HG02642 (cell line): ENCODE measurements around the gene SNW1.
"Not testable (repeated sequence)": the region's sequence is repeated elsewhere in the genome, so short reads cannot be mapped to it uniquely, and the experiment has no call there.

Source experiments
- ATAC-seq: cut with Tn5 transposase; IDR thresholded peaks from one replicate; pipeline ENCODE4 v1.9.1; 2021; ENCODE audit warnings: mild to moderate bottlenecking; ENCODE audit not compliant: unreplicated experiment, poor library complexity

The SNW1 gene

GRCh38 chr14:77760381-77761204 is at the start of gene SNW1:
Gene SNW1, minus strand, starts transcription at chr14:77761156. Its CDS starts 29 bp downstream, at chr14:77761127.
- peak; percentile 93 for ATAC-seq

- no peak for ATAC-seq
Observed at GRCh38 chr14:77809011-77809410, 48.1 kb upstream of the SNW1 start.

- no peak for ATAC-seq
Observed at GRCh38 chr14:77808250-77808649, 47.3 kb upstream of the SNW1 start.

- no peak for ATAC-seq
Observed at GRCh38 chr14:77805706-77806105, 44.8 kb upstream of the SNW1 start.

GRCh38 chr14:77804592-77804991 is 43.6 kb upstream of the SNW1 start:
- ATAC-seq: no peak

GRCh38 chr14:77800814-77801213 is 39.9 kb upstream of the SNW1 start:
- no peak for ATAC-seq

- peak; percentile 96 for ATAC-seq
Observed at GRCh38 chr14:77799863-77800730, 39.1 kb upstream of the SNW1 start, which contains the start of gene ADCK1. Gene ADCK1, plus strand, starts transcription at chr14:77800109. Its CDS starts 18,870 bp downstream, at chr14:77818979.

- ATAC-seq: not testable (repeated sequence)
Observed at GRCh38 chr14:77799456-77799855, 38.5 kb upstream of the SNW1 start.

GRCh38 chr14:77794357-77794756 is 33.4 kb upstream of the SNW1 start:
- ATAC-seq: no peak

GRCh38 chr14:77793255-77793654 is 32.3 kb upstream of the SNW1 start:
- ATAC-seq: not testable (repeated sequence)

- ATAC-seq: no peak
Observed at GRCh38 chr14:77791225-77791600, 30.3 kb upstream of the SNW1 start.

GRCh38 chr14:77790566-77791224 is 29.7 kb upstream of the SNW1 start:
- no peak for ATAC-seq

GRCh38 chr14:77786148-77786547 is 25.2 kb upstream of the SNW1 start:
- ATAC-seq: no peak

GRCh38 chr14:77782202-77782601 is 21.2 kb upstream of the SNW1 start:
- ATAC-seq: no peak

GRCh38 chr14:77773966-77774365 is 13.0 kb upstream of the SNW1 start:
- ATAC-seq: not testable (repeated sequence)

GRCh38 chr14:77768442-77769069 is 7.6 kb upstream of the SNW1 start:
- not testable (repeated sequence) for ATAC-seq

- ATAC-seq: no peak
Observed at GRCh38 chr14:77763978-77764377, 3.0 kb upstream of the SNW1 start.

- no peak for ATAC-seq
Observed at GRCh38 chr14:77763316-77763715, 2.4 kb upstream of the SNW1 start.

- peak; percentile 27 for ATAC-seq
Observed at GRCh38 chr14:77761205-77761931, 412 bp upstream of the SNW1 start.
